8988T (cell line): Measurements from ENCODE around the gene SLC24A2.

Source experiments
- DNase-seq: peaks from one replicate; pipeline ENCODE4 v3.0.0; 2011

The SLC24A2 gene

GRCh38 chr9:19754921-19755320, 33.9 kb downstream of the SLC24A2 start:
- DNase-seq, result no peak

GRCh38 chr9:19748278-19749126, 40.3 kb downstream of the SLC24A2 start:
- DNase-seq, result no peak

- DNase-seq, result no peak
Observed at GRCh38 chr9:19746223-19746622, 42.6 kb downstream of the SLC24A2 start.

- DNase-seq, result no peak
Observed at GRCh38 chr9:19741178-19741577, 47.7 kb downstream of the SLC24A2 start.
